Measurements from ENCODE around the gene DEUP1. TPM values are rescaled to one million over a fixed set of nuclear protein-coding genes. Genes with fewer than 3 reads are reported as not detected.

The DEUP1 gene
- total RNA-seq, 1 experiment from 2014 or later: not detected

GRCh38 chr11:93289782-93290463 lies 40.6 kb upstream of the DEUP1 start:
- no peaks in the 10 kb centered on the region for H3K9me3 ChIP-seq (ENCODE audit: control insufficient read depth in 1 of 2, insufficient read depth in 1 of 2, low read depth in 1 of 2, low read length in 2 of 2)
- H3K36me3 ChIP-seq (ENCODE audit: control insufficient read depth in 1 of 2, insufficient read depth in 2 of 2, low read length in 2 of 2): no peaks in the 10 kb centered on the region
- no peak for DNase-seq (ENCODE audit: low read depth, low spot score)
- TF ChIP-seq CBX3 (IDR thresholded peaks at IDR 0.05; ENCODE audit: low read depth): no peak
- no peak for TF ChIP-seq SIN3A (IDR thresholded peaks at IDR 0.05; ENCODE audit: low read depth)
- TF ChIP-seq POLR2A (IDR thresholded peaks at IDR 0.05; ENCODE audit: borderline replicate concordance, extremely low read depth, insufficient read depth, insufficient read length): no peak
- no peak for TF ChIP-seq POLR2AphosphoS5 (IDR thresholded peaks at IDR 0.05; ENCODE audit: low read depth, low read length)
- TF ChIP-seq EZH2phosphoT487 (IDR thresholded peaks at IDR 0.05; ENCODE audit: borderline replicate concordance): no peak
- H3K9ac ChIP-seq (ENCODE audit: low read length): no peak overlapping the region
- ChIA-PET POLR2A (no interaction called here), RAD21 (ENCODE audit: low non-redundant PET in 1 of 2, low total read pairs in 2 of 2, uncharacterized antibody in 2 of 2, unreplicated experiment in 2 of 2) (no interaction called here), CTCF (no interaction called here)
- intact Hi-C loops (cut with micrococcal nuclease): no loop called here
- no peaks in the 10 kb centered on the region for H3K79me2 ChIP-seq (ENCODE audit: insufficient read depth, low read length)
- H3K4me3 ChIP-seq (replicated peaks in 1 of 2; ENCODE audit: low read depth in 1 of 2, low read length in 2 of 2): no peak overlapping the region
- H3K4me2 ChIP-seq (ENCODE audit: low read length): no peak overlapping the region
- H3K9me2 ChIP-seq (ENCODE audit: insufficient read depth): no peaks in the 10 kb centered on the region
- no peak overlapping the region for H3K27ac ChIP-seq (ENCODE audit: low read depth, low read length)
- no peak for ATAC-seq
- H3K27me3 ChIP-seq (ENCODE audit: insufficient read depth, low read length): no peaks in the 10 kb centered on the region
- H4K20me1 ChIP-seq (ENCODE audit: insufficient read depth): no peaks in the 10 kb centered on the region
- no TSS peak for BruUV-seq (replicated peaks)
- no peak overlapping the region for H2AFZ ChIP-seq (ENCODE audit: low read depth, low read length, poor library complexity, severe bottlenecking)
- no peaks in the 10 kb centered on the region for H3K4me1 ChIP-seq (ENCODE audit: control insufficient read depth in 1 of 2, insufficient read depth in 2 of 2, low read length in 2 of 2)

- Histone ChIP-seq H4K20me1 (ENCODE audit: insufficient read depth) (no peaks in the 10 kb centered on the region), H3K79me2 (ENCODE audit: insufficient read depth, low read length) (no peaks in the 10 kb centered on the region), H2AFZ (ENCODE audit: low read depth, low read length, poor library complexity, severe bottlenecking) (no peak overlapping the region), H3K4me3 (replicated peaks in 1 of 2; ENCODE audit: low read depth in 1 of 2, low read length in 2 of 2) (no peak overlapping the region), H3K4me1 (ENCODE audit: control insufficient read depth in 1 of 2, insufficient read depth in 2 of 2, low read length in 2 of 2) (no peaks in the 10 kb centered on the region), H3K9me2 (ENCODE audit: insufficient read depth) (no peaks in the 10 kb centered on the region), H3K9me3 (ENCODE audit: control insufficient read depth in 1 of 2, insufficient read depth in 1 of 2, low read depth in 1 of 2, low read length in 2 of 2) (no peaks in the 10 kb centered on the region), H3K36me3 (ENCODE audit: control insufficient read depth in 1 of 2, insufficient read depth in 2 of 2, low read length in 2 of 2) (no peaks in the 10 kb centered on the region), H3K27me3 (ENCODE audit: insufficient read depth, low read length) (no peaks in the 10 kb centered on the region), H3K9ac (ENCODE audit: low read length) (no peak overlapping the region), H3K4me2 (ENCODE audit: low read length) (no peak overlapping the region), H3K27ac (ENCODE audit: low read depth, low read length) (no peak overlapping the region)
- DNase-seq (ENCODE audit: low read depth, low spot score) (no peak), ATAC-seq (no peak)
- ChIA-PET CTCF (no interaction called here), POLR2A (no interaction called here), RAD21 (ENCODE audit: low non-redundant PET in 1 of 2, low total read pairs in 2 of 2, uncharacterized antibody in 2 of 2, unreplicated experiment in 2 of 2) (no interaction called here)
- intact Hi-C loops (cut with micrococcal nuclease): no loop called here
- BruUV-seq (replicated peaks): no TSS peak
- TF ChIP-seq RAD21 (IDR thresholded peaks at IDR 0.05; ENCODE audit: low read depth) (no peak), SRF (IDR thresholded peaks at IDR 0.05; ENCODE audit: low read depth) (no peak), JUND (IDR thresholded peaks at IDR 0.05) (no peak), FOSL1 (IDR thresholded peaks at IDR 0.05; ENCODE audit: low read depth) (no peak), MAX (IDR thresholded peaks at IDR 0.05) (no peak), ZBTB33 (IDR thresholded peaks at IDR 0.05; ENCODE audit: extremely low read depth, insufficient replicate concordance, low read length) (no peak), EGR1 (IDR thresholded peaks at IDR 0.05; ENCODE audit: low read depth) (no peak), CTCF (IDR thresholded peaks at IDR 0.05 in 2 of 3, conservative IDR thresholded peaks at IDR 0.05 in 1 of 3; ENCODE audit: borderline replicate concordance in 1 of 3, insufficient read depth in 1 of 3, low read depth in 2 of 3, low read length in 2 of 3) (no peak), SIN3A (IDR thresholded peaks at IDR 0.05; ENCODE audit: low read depth) (no peak), ELF1 (IDR thresholded peaks at IDR 0.05; ENCODE audit: borderline replicate concordance, low read depth) (no peak)
Observed at GRCh38 chr11:93291110-93291509, 39.4 kb upstream of the DEUP1 start.
